Activated naive CD8-positive, alpha-beta T cell treated with anti-CD3 and anti-CD28 coated beads, Interleukin-2, amount 10 ng/mL, durations not matched to agents 7 days and 5 days (primary cell): ENCODE data around the gene CSNK1E. TPM values are rescaled to one million over a fixed set of nuclear protein-coding genes. Genes with fewer than 3 reads are reported as not detected.
"Not testable (repeated sequence)": the region's sequence is repeated elsewhere in the genome, so short reads cannot be mapped to it uniquely, and the experiment has no call there.

Experiments used
- ATAC-seq: fragments of 150-1000 bp; cut with Tn5 transposase; one replicate; pipeline ENCODE4 v1.10.0; 2021; ENCODE audit warnings: low read depth, moderate library complexity
- POLR2A ChIA-PET: fragments of 350-600 bp; sonication (Branson Sonifier 250); formaldehyde crosslinking; loops from one replicate; lab custom pipeline; 2021; ENCODE audit warnings: antibody characterized with exemption; lab: Charles Lee
- DNase-seq: peaks from one replicate; pipeline ENCODE4 v3.0.0; 2021
- H3K27ac Mint-ChIP-seq: one replicate; pipeline ENCODE4 v1.8.0; 2022; ENCODE audit warnings: mild to moderate bottlenecking, mixed read lengths
- H3K27me3 Mint-ChIP-seq: one replicate; pipeline ENCODE4 v1.8.0; 2022; ENCODE audit warnings: mild to moderate bottlenecking, moderate library complexity, mixed read lengths
- H3K36me3 Mint-ChIP-seq: one replicate; pipeline ENCODE4 v1.8.0; 2021; ENCODE audit warnings: mild to moderate bottlenecking, mixed read lengths
- H3K4me1 Mint-ChIP-seq: one replicate; pipeline ENCODE4 v1.8.0; 2021; ENCODE audit warnings: mixed read lengths
- H3K4me3 Mint-ChIP-seq: one replicate; pipeline ENCODE4 v1.8.0; 2022; ENCODE audit warnings: mild to moderate bottlenecking, moderate library complexity, mixed read lengths
- H3K9me3 Mint-ChIP-seq: one replicate; pipeline ENCODE4 v1.8.0; 2021; ENCODE audit warnings: mixed read lengths
- total RNA-seq, 2 experiments: library from RNA; stranded (reverse); gene quantifications; one replicate each; pipeline ENCODE4 v1.2.3, GENCODE V29; 2021

Gene CSNK1E
- total RNA-seq, 2 experiments from 2014 or later: 98.5 to 99.3 TPM

GRCh38 chr22:38347944-38348750 is 30.9 kb upstream of the CSNK1E start:
- Mint-ChIP-seq H3K4me1 (no peaks in the 10 kb centered on the region), H3K36me3 (no peaks in the 10 kb centered on the region), H3K27me3 (no peaks in the 10 kb centered on the region), H3K27ac (no peak overlapping the region), H3K9me3 (no peaks in the 10 kb centered on the region), H3K4me3 (no peak overlapping the region)
- POLR2A ChIA-PET: no interaction called here
- ATAC-seq (no peak), DNase-seq (peak; percentile 20)

- H3K27ac Mint-ChIP-seq: peak overlapping the region; percentile 28
- peak; percentile 15 for DNase-seq
- no peaks in the 10 kb centered on the region for H3K9me3 Mint-ChIP-seq
- no peaks in the 10 kb centered on the region for H3K4me1 Mint-ChIP-seq
- H3K4me3 Mint-ChIP-seq: no peak overlapping the region
- no peaks in the 10 kb centered on the region for H3K36me3 Mint-ChIP-seq
- POLR2A ChIA-PET: no interaction called here
- no peak for ATAC-seq
- H3K27me3 Mint-ChIP-seq: no peaks in the 10 kb centered on the region
Observed at GRCh38 chr22:38347181-38347943, 30.1 kb upstream of the CSNK1E start.

- DNase-seq: peak; percentile 21
- no peak overlapping the region for H3K4me3 Mint-ChIP-seq
- no peak for ATAC-seq
- no peaks in the 10 kb centered on the region for H3K9me3 Mint-ChIP-seq
- H3K27ac Mint-ChIP-seq: no peak overlapping the region
- no peaks in the 10 kb centered on the region for H3K27me3 Mint-ChIP-seq
- H3K4me1 Mint-ChIP-seq: no peaks in the 10 kb centered on the region
- no peaks in the 10 kb centered on the region for H3K36me3 Mint-ChIP-seq
- POLR2A ChIA-PET: no interaction called here
Observed at GRCh38 chr22:38346506-38346905, 29.3 kb upstream of the CSNK1E start.

GRCh38 chr22:38345782-38346181 is 28.5 kb upstream of the CSNK1E start:
- Mint-ChIP-seq H3K4me3 (no peak overlapping the region), H3K9me3 (no peaks in the 10 kb centered on the region), H3K4me1 (no peaks in the 10 kb centered on the region), H3K27ac (no peak overlapping the region), H3K36me3 (no peaks in the 10 kb centered on the region), H3K27me3 (no peaks in the 10 kb centered on the region)
- DNase-seq: peak; percentile 10
- no peak for ATAC-seq
- POLR2A ChIA-PET: no interaction called here

- H3K27ac Mint-ChIP-seq, ATAC-seq, H3K36me3 Mint-ChIP-seq, DNase-seq, H3K4me3 Mint-ChIP-seq, POLR2A ChIA-PET, H3K4me1 Mint-ChIP-seq, H3K9me3 Mint-ChIP-seq: not testable (repeated sequence)
- peaks cover 16% of the 10 kb centered on the region for H3K27me3 Mint-ChIP-seq
Observed at GRCh38 chr22:38339893-38340292, 22.7 kb upstream of the CSNK1E start.

- Mint-ChIP-seq H3K9me3 (no peaks in the 10 kb centered on the region), H3K27me3 (peaks cover 21% of the 10 kb centered on the region), H3K4me1 (peaks cover 5% of the 10 kb centered on the region), H3K27ac (no peak overlapping the region), H3K4me3 (no peak overlapping the region), H3K36me3 (no peaks in the 10 kb centered on the region)
- no peak for ATAC-seq
- no peak for DNase-seq
- POLR2A ChIA-PET: interaction anchor here (1.4 kb wide), 1 partner anchor 14 kb away, joined by 3 read pairs; no protein-coding TSS in a partner anchor
Observed at GRCh38 chr22:38338772-38339379, 21.6 kb upstream of the CSNK1E start.

- H3K9me3 Mint-ChIP-seq: no peaks in the 10 kb centered on the region
- POLR2A ChIA-PET: no interaction called here
- ATAC-seq (no peak), DNase-seq (no peak)
- peaks cover 5% of the 10 kb centered on the region for H3K4me1 Mint-ChIP-seq
- peaks cover 21% of the 10 kb centered on the region for H3K27me3 Mint-ChIP-seq
- H3K4me3 Mint-ChIP-seq: peak overlapping the region; percentile 54
- H3K36me3 Mint-ChIP-seq: no peaks in the 10 kb centered on the region
- no peak overlapping the region for H3K27ac Mint-ChIP-seq
Observed at GRCh38 chr22:38336699-38337098, 19.5 kb upstream of the CSNK1E start.

GRCh38 chr22:38335077-38335476 is 17.8 kb upstream of the CSNK1E start:
- Mint-ChIP-seq H3K27me3 (peaks cover 21% of the 10 kb centered on the region), H3K4me3 (no peak overlapping the region), H3K27ac (no peak overlapping the region), H3K9me3 (no peaks in the 10 kb centered on the region), H3K4me1 (peaks cover 5% of the 10 kb centered on the region), H3K36me3 (no peaks in the 10 kb centered on the region)
- no peak for ATAC-seq
- POLR2A ChIA-PET: no interaction called here
- no peak for DNase-seq

GRCh38 chr22:38327805-38328204 is 10.6 kb upstream of the CSNK1E start:
- no peak overlapping the region for H3K27ac Mint-ChIP-seq
- peaks cover 6% of the 10 kb centered on the region for H3K27me3 Mint-ChIP-seq
- H3K4me1 Mint-ChIP-seq: no peaks in the 10 kb centered on the region
- no peak overlapping the region for H3K4me3 Mint-ChIP-seq
- ATAC-seq (no peak), DNase-seq (no peak)
- H3K36me3 Mint-ChIP-seq: no peaks in the 10 kb centered on the region
- POLR2A ChIA-PET: no interaction called here
- no peaks in the 10 kb centered on the region for H3K9me3 Mint-ChIP-seq

- POLR2A ChIA-PET: interaction anchor here (0.5 kb wide), 1 partner anchor 87 kb away, joined by 3 read pairs; no protein-coding TSS in a partner anchor
- H3K27me3 Mint-ChIP-seq: peaks cover 6% of the 10 kb centered on the region
Observed at GRCh38 chr22:38327396-38327795, 10.2 kb upstream of the CSNK1E start.

GRCh38 chr22:38325587-38325986 is 8.4 kb upstream of the CSNK1E start:
- no peaks in the 10 kb centered on the region for H3K9me3 Mint-ChIP-seq
- no peaks in the 10 kb centered on the region for H3K36me3 Mint-ChIP-seq

More at GRCh38 chr22:38327396-38327795, 10.2 kb upstream of the CSNK1E start:
- ATAC-seq (no peak), DNase-seq (no peak)
- no peak overlapping the region for H3K4me3 Mint-ChIP-seq
- H3K9me3 Mint-ChIP-seq: no peaks in the 10 kb centered on the region
- H3K4me1 Mint-ChIP-seq: no peaks in the 10 kb centered on the region
- no peak overlapping the region for H3K27ac Mint-ChIP-seq
- H3K36me3 Mint-ChIP-seq: no peaks in the 10 kb centered on the region

GRCh38 chr22:38320605-38321402 is 3.6 kb upstream of the CSNK1E start:
- H3K27ac Mint-ChIP-seq: no peak overlapping the region
- POLR2A ChIA-PET: no interaction called here
- H3K4me1 Mint-ChIP-seq: peaks cover 7% of the 10 kb centered on the region
- H3K9me3 Mint-ChIP-seq: no peaks in the 10 kb centered on the region
- H3K27me3 Mint-ChIP-seq: peaks cover 2% of the 10 kb centered on the region
- no peak for ATAC-seq
- no peak for DNase-seq
- H3K36me3 Mint-ChIP-seq: no peaks in the 10 kb centered on the region
- no peak overlapping the region for H3K4me3 Mint-ChIP-seq

More at GRCh38 chr22:38325587-38325986, 8.4 kb upstream of the CSNK1E start:
- peaks cover 6% of the 10 kb centered on the region for H3K27me3 Mint-ChIP-seq
- ATAC-seq (no peak), DNase-seq (no peak)
- H3K4me1 Mint-ChIP-seq: no peaks in the 10 kb centered on the region
- no peak overlapping the region for H3K27ac Mint-ChIP-seq
- H3K4me3 Mint-ChIP-seq: no peak overlapping the region
- POLR2A ChIA-PET: interaction anchor here (1.2 kb wide), 1 partner anchor 13 kb away, joined by 3 read pairs; no protein-coding TSS in a partner anchor
